GM19240 (cell line): Measurements from ENCODE around the gene FAM227B.
"Not testable (repeated sequence)": the region's sequence is repeated elsewhere in the genome, so short reads cannot be mapped to it uniquely, and the experiment has no call there.

Experiments
- DNase-seq: peaks from one replicate; pipeline ENCODE4 v3.0.0; 2011; ENCODE audit warnings: low spot score; ENCODE audit not compliant: insufficient read length

The FAM227B gene

GRCh38 chr15:49382394-49382793 is 238.2 kb downstream of the FAM227B start:
- DNase-seq: no peak

GRCh38 chr15:49380912-49381311 is 239.7 kb downstream of the FAM227B start:
- DNase-seq: no peak

- DNase-seq: no peak
Observed at GRCh38 chr15:49379996-49380395, 240.6 kb downstream of the FAM227B start.

- no peak for DNase-seq
Observed at GRCh38 chr15:49372366-49372765, 248.3 kb downstream of the FAM227B start.

GRCh38 chr15:49370782-49371181 is 249.8 kb downstream of the FAM227B start:
- DNase-seq: no peak

DNA sequence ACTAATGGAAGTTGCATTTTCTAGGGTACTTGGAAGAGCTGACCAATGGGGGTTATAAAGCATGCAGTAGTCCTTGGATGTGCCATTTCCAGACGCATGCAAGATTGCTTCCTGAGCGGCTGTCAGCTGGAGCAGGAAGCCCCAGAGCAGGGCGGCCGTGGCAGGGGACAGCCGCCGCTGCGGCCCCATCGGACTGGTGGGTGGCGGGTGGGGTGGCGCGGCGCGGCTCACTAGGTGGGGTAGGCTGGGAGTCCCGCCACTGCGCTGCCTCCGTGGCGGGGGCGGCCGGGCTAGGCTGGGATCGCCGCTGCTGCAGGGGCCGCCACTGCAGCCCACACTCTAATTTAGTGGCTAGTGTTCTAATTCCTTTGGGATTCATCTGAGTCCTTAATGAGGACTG is 254.1 kb downstream of the FAM227B start:
- DNase-seq: no peak

- no peak for DNase-seq
Observed at GRCh38 chr15:49361370-49361769, 259.2 kb downstream of the FAM227B start.

GRCh38 chr15:49354439-49354838 is 266.2 kb downstream of the FAM227B start:
- not testable (repeated sequence) for DNase-seq

- DNase-seq: no peak
Observed at GRCh38 chr15:49343546-49343945, 277.1 kb downstream of the FAM227B start.

GRCh38 chr15:49339656-49340055 is 281.0 kb downstream of the FAM227B start:
- no peak for DNase-seq

DNA sequence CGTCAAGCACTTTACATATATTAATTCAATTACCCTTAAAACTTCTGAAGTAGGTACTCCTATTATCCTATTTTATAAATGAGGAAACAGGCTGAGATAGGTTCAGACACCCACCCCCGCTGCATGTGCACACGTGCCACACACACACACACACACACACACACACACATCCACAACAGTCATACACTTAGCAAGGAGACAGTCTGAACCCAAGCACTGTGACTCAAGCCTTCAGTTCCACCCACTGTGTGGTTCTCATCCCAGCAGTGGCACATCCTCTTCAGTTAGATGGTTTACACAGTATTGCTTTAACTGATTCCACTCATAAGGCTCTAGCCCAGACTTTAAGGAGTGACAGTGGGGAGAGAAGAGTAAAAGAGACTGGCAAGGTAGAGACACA is 288.7 kb downstream of the FAM227B start:
- DNase-seq: no peak

- DNase-seq: no peak
Observed at GRCh38 chr15:49331442-49331841, 289.2 kb downstream of the FAM227B start.

DNA sequence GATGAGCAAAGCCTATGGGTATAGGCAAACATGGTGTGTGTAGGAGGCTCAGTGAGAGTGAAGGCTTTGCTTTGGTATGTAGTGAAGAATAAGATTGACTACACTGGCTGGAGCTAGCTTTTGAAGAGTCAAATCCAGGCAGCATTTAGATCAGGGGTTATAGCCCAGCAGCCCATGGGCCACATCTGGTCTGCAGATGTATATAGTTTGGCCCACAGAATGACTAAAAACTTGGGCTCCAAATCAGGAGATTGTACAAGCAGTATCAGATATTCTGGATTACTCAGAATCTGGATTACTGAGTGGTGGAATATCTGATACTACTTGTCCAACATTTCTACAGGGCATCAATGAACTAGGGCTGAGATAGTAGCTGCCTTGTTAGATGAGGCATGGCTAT is 290.5 kb downstream of the FAM227B start:
- no peak for DNase-seq

- DNase-seq: no peak
Observed at GRCh38 chr15:49328941-49329340, 291.7 kb downstream of the FAM227B start.

GRCh38 chr15:49327927-49328326 is 292.7 kb downstream of the FAM227B start:
- no peak for DNase-seq

DNA sequence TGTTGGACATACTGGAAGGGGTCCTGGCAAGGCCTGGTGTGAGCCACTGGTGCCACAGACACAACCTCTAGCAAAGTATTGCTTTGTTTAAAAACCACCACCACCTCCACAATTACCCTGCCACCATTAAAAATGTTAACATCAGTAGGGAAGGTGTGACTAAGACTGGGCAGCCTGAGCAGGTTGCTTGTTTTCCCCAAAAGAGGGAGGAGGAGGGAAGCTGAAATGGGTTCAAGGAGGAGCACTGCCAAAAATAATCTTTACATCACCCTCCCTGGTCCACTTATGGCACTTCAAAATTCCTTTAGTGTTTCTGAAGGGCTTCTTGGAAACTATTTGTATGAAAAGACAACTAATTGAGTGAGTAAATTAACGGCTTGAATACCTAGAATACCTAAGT is 297.4 kb downstream of the FAM227B start:
- no peak for DNase-seq

DNA sequence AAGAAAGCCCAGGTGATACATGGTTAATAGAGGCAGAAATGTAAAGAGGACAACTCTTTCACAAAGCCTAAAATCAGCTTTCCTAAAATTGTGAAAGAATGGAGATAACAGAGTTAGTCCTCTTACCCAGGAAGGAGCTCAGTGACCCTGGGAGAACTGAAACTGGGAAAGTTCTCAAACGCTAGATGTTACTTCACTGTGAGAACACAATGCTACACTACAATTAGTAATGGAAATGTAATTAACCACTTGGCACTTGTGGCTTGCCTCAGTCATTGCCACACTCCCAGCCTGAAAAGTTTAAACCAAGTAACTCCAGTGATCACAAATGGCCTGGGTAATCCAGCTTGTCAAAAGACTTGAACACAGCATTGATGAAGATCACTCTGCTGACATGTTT is 300.3 kb downstream of the FAM227B start:
- DNase-seq: no peak

DNA sequence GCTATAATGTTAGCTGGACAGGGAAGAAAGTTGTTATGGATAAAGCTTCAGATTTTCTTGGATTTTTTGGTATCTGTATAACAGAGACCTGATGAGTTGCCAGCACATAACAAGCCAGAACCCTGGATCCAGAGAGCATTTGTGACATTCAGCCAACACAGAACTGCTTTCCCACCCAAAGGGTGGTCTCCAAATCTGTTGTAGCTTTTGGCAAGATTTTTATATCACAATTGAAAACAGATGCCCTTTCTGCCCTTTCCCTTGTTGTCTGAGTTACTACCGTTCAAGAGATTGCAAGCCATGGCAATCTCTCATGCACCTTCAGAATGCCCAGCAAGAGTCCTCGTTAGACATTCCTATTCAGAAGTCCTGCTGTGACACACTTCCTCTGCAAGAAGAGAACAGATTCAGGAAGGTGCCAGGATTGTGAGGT is 305.2 kb downstream of the FAM227B start:
- DNase-seq: no peak

DNA sequence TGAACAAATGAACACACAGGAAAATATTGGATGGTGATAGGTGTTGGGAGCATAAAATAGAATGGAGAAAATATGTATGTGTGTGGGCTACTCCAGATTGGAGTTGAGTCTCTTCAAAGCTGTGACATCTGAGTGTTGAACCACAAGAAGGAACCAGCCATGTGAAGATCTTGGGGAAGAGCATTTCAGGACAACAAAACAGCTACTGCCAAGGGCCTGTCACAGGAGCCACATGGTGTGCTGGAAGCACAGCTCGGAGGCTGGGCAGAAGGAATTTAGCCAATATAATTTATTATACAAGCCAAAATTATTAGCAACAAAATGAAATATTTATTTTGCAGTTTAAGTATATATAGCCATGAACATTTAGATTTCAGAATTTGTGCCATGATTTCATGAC is 305.9 kb downstream of the FAM227B start:
- DNase-seq: no peak

DNA sequence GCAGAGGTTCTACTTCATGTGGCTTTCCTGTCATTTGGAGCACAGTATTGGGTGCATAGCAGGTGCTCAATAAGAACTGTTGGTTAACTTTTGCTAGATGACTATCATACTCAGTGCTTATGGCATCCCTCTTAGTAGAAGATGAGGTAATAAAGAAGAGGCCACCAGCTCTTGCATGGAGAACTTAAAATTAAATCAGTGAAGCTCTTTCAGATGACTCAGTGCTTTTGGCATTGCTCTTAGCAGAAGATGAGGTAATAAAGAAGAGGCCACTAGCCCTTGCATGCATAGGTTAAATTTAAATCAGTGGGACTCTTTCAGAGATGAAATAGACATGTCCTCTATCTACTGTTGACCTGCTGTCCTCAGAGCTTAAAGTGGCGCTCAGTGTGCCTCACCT is 307.0 kb downstream of the FAM227B start:
- DNase-seq: no peak

DNA sequence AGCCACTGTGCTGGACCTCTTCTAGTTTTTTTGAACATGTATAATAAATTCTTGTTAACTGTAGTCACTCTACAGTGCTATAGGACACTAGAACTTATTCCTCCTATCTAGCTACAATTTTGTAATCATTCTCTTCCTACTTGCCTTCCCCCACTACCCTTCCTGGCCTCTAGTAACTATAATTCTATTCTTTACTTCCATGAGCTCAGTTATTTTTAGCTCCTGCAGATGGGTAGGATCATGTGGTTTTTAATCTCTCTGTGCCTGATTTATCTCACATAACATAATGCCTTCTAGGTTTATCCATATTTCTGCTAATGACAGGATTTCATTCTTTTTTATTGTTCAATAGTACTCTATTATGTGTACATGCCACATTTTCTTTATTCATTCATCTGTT is 310.7 kb downstream of the FAM227B start:
- no peak for DNase-seq

GRCh38 chr15:49308686-49309085 is 311.9 kb downstream of the FAM227B start:
- no peak for DNase-seq

GRCh38 chr15:49306551-49306950 is 314.1 kb downstream of the FAM227B start:
- no peak for DNase-seq

DNA sequence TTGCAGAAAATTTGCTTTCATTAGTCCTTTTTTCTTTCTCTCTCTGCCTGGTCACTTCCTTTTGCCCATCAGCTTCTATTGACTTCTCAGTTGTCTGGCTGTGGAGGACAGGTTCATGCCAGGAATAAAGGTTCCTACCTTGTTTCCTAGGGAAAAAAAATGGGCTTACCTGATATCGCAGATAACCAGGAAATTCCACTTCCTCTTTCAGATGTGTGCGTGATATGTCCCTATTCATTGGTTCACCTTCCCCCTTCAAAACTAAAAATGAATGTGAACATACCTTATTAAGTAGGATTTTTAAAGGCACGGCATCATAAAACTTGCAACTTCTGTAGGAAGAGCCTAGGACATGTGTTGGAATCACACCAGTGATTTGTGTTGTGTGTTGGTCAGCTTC is 317.6 kb downstream of the FAM227B start:
- no peak for DNase-seq
